HG03097 (cell line): ENCODE results near the gene NOS1.
"Not testable (repeated sequence)": the region's sequence is repeated elsewhere in the genome, so short reads cannot be mapped to it uniquely, and the experiment has no call there.

ENCODE experiments used
- ATAC-seq: cut with Tn5 transposase; IDR thresholded peaks from one replicate; pipeline ENCODE4 v1.9.1; 2021; ENCODE audit not compliant: unreplicated experiment, low FRiP score

The NOS1 gene

DNA sequence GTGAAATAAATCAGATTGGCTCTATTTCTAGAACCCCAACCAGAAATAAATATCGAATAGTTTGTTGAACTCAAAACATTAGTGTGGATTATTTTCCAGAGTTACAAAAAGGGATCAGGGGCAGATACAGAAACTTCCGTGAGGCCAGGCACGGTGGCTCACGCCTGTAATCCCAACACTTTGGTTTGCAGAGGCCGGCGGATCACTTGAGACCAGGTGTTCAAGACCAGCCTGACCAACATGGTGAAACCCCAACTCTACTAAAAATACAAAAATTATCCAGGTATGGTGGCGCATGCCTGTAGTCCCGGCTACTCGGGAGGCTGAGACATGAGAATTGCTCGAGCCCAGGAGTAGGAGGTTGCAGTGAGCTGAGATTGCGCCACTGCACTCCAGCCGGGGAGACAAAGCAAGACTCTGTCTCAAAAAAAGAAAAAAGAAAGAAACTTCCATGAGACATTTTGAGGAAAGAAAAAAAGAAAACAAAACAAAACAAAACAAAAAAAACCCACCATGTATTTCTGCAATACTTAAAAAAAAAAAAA lies 173.2 kb downstream of the NOS1 start:
- ATAC-seq, result no peak

DNA sequence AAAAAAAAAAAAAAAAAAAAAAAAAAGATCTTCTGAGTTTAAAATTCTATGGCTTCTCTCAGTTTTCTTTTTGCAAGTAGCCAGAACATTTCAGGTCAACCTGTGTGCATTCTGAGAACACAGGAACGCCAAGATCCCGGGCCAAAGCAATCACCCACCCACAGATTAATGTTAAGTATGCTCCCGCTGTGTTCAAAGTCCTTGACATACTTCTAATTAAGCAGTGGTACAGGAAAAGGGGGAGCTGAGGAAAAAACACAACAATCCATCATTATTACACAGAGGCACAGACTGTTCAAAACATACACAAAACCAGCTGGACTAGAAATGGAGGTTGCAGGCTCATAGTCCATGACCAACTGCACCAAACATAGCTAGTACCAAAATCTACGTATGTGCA lies 174.0 kb downstream of the NOS1 start:
- ATAC-seq, result no peak

DNA sequence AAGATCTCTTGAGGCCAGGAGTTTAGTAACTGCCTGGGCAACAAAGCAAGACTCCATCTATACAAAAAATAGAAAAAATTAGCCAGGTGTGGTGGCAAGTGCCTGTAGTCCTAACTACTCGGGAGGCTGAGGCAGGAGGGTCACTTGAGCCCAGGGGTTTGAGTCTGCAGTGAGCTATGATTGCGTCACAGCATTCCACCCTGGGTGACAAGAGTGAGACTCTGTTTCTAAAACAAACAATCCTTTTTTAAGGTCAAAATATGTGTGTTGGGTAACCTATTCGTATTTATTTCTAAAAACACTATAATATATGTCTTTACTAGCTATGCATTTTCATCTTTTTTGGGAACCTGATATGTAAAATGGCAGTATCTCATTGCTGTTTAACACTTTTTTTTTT lies 178.6 kb downstream of the NOS1 start:
- no peak for ATAC-seq

GRCh38 chr12:117181468-117181843 lies 180.0 kb downstream of the NOS1 start:
- ATAC-seq, result not testable (repeated sequence)

DNA sequence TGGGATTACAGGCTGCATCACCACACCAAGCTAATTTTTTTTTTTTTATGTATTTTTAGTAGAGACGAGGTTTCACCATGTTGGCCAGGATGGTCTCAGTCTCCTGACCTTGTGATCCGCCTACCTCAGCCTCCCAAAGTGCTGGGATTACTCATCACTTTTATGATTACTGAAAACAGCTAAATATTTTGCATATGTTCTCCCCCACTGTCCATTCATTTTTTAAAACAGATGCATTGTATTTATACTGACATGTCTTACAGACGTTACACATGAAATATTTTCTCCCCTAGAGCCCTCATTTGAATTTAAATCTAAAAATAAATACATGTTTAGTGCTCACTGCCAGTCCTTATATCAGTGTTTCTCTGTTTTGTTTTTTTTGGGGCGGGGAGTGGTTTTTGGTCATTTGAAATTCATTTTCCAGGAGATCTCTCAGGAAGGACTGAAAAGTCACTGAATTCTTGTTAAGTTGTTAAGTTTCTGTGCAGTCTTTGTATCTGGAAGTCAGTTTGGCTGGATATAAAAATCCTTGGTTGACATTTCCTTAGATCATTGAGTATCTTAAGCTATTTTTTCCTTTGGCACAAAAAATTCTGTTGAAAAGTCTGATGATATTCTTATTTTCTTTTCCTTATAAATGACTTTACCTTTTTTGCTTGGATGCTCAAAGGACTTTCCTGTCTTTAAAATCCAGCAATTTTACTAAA lies 180.5 kb downstream of the NOS1 start:
- no peak for ATAC-seq

- ATAC-seq, result no peak
Observed at GRCh38 chr12:117178745-117179144, 182.7 kb downstream of the NOS1 start.

DNA sequence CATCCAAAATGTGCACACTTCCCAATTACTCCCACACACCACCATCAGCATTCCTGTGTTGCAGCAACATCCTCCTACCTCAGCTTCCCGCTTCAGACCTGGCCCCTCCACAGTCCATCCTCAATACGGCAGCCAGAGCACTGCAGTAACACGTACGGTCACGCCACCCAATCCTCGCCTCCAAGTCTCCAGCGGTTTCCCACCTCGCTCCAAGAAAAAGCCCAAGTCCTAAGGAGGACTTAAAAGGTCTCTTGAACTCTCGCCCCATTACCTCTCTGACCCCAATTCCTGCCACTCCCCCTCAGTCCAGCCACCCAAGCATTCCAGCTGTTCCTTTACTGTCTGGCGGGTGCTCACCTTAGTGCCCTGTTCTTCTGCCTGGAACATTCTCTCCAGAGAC lies 183.1 kb downstream of the NOS1 start:
- no peak for ATAC-seq

DNA sequence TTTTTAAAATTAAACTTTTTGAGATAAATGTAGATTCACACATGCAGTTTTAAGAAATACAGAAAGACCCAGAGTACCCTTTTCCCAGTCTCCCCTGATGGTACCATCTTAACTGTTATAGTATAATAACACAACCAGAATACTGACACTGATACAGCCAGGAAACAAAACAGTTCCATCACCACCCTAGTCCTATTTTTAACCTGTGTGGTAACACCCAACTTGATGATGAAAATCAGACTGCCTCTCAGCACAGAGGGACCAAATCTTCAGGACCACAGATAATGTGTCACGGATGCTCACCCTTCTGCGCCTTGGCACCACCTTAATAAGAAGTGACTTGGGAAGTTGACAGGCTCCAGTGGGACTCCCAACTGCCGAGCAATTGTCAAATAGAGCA lies 189.3 kb downstream of the NOS1 start:
- ATAC-seq, result no peak

DNA sequence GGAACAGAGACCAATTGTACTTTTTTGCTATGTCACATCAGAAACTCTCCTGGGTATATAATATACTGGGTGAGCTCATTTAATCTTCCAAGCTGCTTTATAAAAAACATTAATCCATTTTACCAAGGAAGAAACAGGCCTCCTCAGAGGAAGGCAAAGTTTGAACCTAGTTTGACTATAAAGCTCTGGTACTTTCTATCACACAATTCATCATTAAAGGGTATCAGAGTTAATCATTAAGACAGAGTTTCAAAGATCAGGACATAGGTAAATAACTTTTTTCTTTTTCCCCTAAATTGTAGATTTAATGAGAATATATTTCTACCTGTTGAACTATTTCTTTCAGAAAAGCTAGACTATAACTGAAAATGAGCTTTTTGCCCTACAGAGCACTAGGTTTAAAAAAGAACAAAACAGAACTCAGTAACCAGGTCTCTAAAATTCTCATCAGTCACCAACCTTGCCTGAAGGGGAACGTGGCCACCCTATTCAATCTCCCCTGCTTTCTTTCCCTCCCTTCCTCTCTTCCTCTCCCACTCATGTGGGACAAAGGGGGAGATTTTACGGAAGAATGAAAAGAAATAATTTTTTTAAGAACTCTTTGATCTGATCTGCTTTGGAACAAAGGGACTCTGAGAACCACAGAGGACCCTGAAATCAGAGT lies 189.8 kb downstream of the NOS1 start:
- ATAC-seq, result no peak

DNA sequence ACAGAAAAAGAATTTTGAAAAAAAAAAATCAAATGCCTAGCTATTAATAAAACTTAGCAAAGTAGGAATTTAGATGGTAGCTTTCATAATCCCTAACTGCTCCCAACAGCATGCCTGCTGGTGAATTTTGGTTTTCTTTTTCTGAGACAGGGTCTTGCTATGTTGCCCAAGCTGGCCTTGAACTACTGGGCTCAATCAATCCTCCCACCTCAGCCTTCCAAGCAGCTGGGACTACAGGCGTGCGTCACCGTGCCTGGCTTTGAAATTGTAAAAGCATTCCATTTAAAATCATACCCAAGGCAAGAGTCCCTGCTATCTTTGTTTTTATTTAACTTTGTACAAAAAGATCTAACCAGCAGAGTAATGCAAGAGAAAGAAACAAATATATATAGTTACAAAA lies 191.9 kb downstream of the NOS1 start:
- ATAC-seq, result no peak

DNA sequence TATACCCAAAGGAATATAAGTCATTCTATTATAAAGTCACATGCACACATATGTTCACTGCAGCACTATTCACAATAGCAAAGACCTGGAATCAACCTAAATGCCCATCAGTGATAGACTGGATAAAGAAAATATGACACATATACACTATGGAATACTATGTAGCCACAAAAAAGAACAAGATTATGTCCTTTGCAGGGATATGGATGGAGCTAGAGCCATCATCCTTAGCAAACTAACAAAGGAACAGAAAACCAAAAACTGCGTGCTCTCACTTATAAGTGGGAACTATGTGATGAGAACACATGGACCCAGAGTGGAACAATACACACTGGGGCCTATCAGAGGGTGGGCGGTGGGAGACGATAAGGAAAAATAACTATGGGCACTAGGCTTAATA lies 192.4 kb downstream of the NOS1 start:
- no peak for ATAC-seq

GRCh38 chr12:117167769-117168168 lies 193.7 kb downstream of the NOS1 start:
- ATAC-seq, result no peak

DNA sequence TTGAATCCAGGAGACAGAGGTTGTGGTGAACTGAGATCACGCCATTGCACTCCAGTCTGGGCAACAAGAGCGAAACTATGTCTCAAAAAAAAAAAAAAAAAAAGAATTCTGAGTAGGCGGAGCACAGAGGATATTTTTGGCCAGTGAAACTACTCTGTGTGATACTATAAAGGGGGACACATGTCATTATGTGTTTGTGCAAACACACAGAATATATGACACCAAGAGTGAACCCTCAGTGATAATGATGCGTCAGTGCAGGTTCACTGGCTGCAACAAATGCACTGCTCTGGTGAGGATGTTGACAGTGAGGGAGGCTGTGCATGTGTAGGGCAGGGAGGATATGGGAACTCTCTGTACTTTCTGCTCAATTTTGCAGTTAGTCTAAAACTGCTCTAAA lies 195.3 kb downstream of the NOS1 start:
- ATAC-seq, result no peak

- ATAC-seq, result no peak
Observed at GRCh38 chr12:117165342-117165741, 196.1 kb downstream of the NOS1 start.

- ATAC-seq, result no peak
Observed at GRCh38 chr12:117162633-117163032, 198.8 kb downstream of the NOS1 start.

- no peak for ATAC-seq
Observed at GRCh38 chr12:117162167-117162539, 199.3 kb downstream of the NOS1 start.

GRCh38 chr12:117161460-117162166 lies 199.8 kb downstream of the NOS1 start:
- ATAC-seq, result no peak

GRCh38 chr12:117159674-117160073 lies 201.8 kb downstream of the NOS1 start:
- ATAC-seq, result no peak

DNA sequence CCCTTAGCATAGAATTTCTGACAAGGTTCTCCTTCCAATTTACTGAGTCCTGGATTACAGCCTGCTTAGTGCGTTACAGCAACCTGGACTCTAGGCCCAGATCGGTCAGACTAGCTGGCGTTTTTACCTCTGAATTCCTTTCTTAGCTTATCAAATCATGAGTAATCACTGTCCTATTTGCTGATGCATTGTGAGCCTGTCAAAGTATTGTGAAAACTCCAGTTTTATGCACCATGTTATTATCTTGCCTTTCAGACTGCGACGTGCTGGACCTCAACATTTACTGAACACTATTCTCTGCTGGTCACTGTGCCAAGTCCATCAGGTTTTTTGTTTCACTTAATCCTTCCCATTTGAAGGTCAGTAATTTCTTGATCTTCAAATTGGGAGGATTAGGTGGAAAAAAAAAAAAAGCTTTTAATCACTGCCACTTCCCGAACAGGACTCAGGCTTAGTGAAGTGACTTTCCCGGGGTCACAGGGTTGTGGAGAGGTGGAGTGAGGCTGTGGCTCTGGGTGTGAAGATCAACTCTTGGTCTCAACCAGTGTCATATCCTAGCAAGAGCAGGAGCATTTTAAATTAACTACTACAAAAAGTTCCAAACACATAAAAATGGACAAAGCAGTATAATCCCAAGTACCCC lies 202.4 kb downstream of the NOS1 start:
- ATAC-seq, result no peak
